Stimulated activated CD4-positive, alpha-beta T cell treated with anti-CD3 and anti-CD28 coated beads, TNF-alpha, amount 100 ng/mL, for 1 hour (primary cell): ENCODE data around the gene ATRN.

Experiments
- DNase-seq, 3 donors: peaks; one replicate each; pipeline ENCODE4 v3.0.0-alpha.2; 2020; ENCODE audit warnings: low read depth in 3 of 3, low spot score in 1 of 3

ATRN gene

GRCh38 chr20:3673221-3674070 is 202.6 kb downstream of the ATRN start:
- no peak for DNase-seq

- DNase-seq: no peak
These were observed 203.6 kb downstream of the ATRN start for GRCh38 chr20:3674447-3674846.

- DNase-seq: no peak
These were observed 204.4 kb downstream of the ATRN start for GRCh38 chr20:3674995-3675900.

- DNase-seq: no peak
These were observed 206.9 kb downstream of the ATRN start for GRCh38 chr20:3677733-3678132.

GRCh38 chr20:3678198-3678597 is 207.4 kb downstream of the ATRN start:
- DNase-seq: no peak

GRCh38 chr20:3678856-3679720 is 208.3 kb downstream of the ATRN start:
- DNase-seq: no peak

GRCh38 chr20:3679749-3680700 is 209.2 kb downstream of the ATRN start:
- DNase-seq: no peak

GRCh38 chr20:3680701-3681351 is 210.0 kb downstream of the ATRN start:
- DNase-seq: no peak

- no peak for DNase-seq
These were observed 210.6 kb downstream of the ATRN start for GRCh38 chr20:3681352-3681930.

- DNase-seq: no peak
These were observed 211.3 kb downstream of the ATRN start, which contains the start of gene ADAM33 for GRCh38 chr20:3681931-3682781. Gene ADAM33, minus strand, starts transcription at chr20:3682010. Its CDS starts 6 bp downstream, at chr20:3682004.

GRCh38 chr20:3685341-3685740 is 214.5 kb downstream of the ATRN start:
- DNase-seq: no peak

- no peak for DNase-seq
These were observed 215.6 kb downstream of the ATRN start for GRCh38 chr20:3686421-3686820.

GRCh38 chr20:3686867-3687321 is 216.1 kb downstream of the ATRN start:
- DNase-seq: no peak

- no peak for DNase-seq
These were observed 216.8 kb downstream of the ATRN start for GRCh38 chr20:3687655-3688054.

- DNase-seq: no peak
These were observed 219.2 kb downstream of the ATRN start for GRCh38 chr20:3689978-3690377.

GRCh38 chr20:3690413-3690812 is 219.6 kb downstream of the ATRN start:
- DNase-seq: no peak

GRCh38 chr20:3691306-3691705 is 220.5 kb downstream of the ATRN start:
- DNase-seq: no peak

- no peak for DNase-seq
These were observed 221.1 kb downstream of the ATRN start for GRCh38 chr20:3691897-3692296.
